Lower lobe of right lung (tissue), 2 donors: ENCODE results near the gene KRT9. TPM values are rescaled to one million over a fixed set of nuclear protein-coding genes. Genes with fewer than 3 reads are reported as not detected.

Experiments used
- ATAC-seq, 2 donors: fragments of 200-7000 bp; cut with Tn5 transposase; one replicate each; pipeline ENCODE4 v1.9.1; 2020 to 2022; ENCODE audit warnings: mild to moderate bottlenecking in 2 of 2, moderate library complexity in 2 of 2
- DNase-seq: peaks from one replicate; pipeline ENCODE4 v3.0.0-alpha.2; 2020
- H3K27ac ChIP-seq: fragments of 200-600 bp; one replicate; pipeline ENCODE4 v1.8.0; 2022
- H3K27me3 ChIP-seq: fragments of 200-600 bp; one replicate; pipeline ENCODE4 v1.8.0; 2022; ENCODE audit warnings: low read depth
- H3K36me3 ChIP-seq: fragments of 200-600 bp; one replicate; pipeline ENCODE4 v1.8.0; 2022; ENCODE audit warnings: mild to moderate bottlenecking
- H3K4me1 ChIP-seq: fragments of 200-600 bp; one replicate; pipeline ENCODE4 v1.8.0; 2022
- H3K4me3 ChIP-seq: fragments of 200-600 bp; one replicate; pipeline ENCODE4 v1.8.0; 2022; ENCODE audit warnings: mild to moderate bottlenecking
- H3K9me3 ChIP-seq: fragments of 200-600 bp; one replicate; pipeline ENCODE4 v1.8.0; 2022
- intact Hi-C: fragments of 100-400 bp; cut with DNase I; formaldehyde crosslinking; loops from one replicate; pipeline ENCODE4 v1.11.0; 2022
- total RNA-seq: library from RNA; stranded (reverse); fragmentation: NEBNext Ultra II Directional; extraction: Animal tissue kit (Norgen Biotek cat#: 25700); gene quantifications from one replicate; pipeline ENCODE4 v1.2.1, GENCODE V29; 2021
- TF ChIP-seq, protein P1 (sequence below): fragments of 200-600 bp; IDR thresholded peaks from one replicate; pipeline ENCODE4 v1.8.0; 2022; ENCODE audit warnings: antibody characterized with exemption, mild to moderate bottlenecking
- donor health status: DM: no; HTN: yes; CAD: no; lungs with severe emphysema.

The KRT9 gene
- total RNA-seq, 1 donor from 2014 or later = not detected

DNA sequence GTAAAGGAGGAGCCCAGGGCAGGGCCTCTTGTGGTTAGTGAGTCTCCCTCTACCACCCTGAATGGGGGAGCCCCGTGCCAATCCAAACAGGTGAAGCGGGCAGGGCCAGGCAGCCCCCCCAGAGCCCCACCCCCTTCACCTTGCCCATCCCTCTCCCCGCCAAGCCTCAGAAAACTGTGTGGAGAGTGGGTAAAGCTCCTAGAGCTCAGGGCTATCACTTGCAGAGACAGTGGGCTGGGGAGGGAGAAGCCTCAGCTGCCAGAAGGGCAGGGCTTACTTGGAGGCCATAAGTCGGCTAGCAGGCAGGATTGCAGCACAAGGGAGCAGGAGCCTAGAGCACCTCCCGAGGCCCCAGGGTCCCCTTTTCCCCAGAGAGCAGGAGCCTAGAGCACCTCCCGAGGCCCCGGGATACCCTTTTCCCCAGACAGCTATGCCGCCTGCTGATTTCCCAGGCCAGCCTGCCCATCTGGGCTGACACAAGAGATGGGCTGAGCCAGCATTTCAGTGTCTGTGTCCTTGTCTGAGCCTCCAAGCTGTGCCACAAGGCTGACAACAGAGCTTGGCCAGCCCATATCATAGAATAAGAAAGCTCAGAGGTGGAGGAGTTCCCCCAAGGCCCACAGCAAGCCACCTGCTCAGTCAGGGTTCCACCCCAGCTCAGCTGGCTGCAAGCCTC is 21.6 kb upstream of the KRT9 start:
- no peaks in the 10 kb centered on the region for H3K36me3 ChIP-seq
- ATAC-seq (no peak), DNase-seq (no peak)
- TF ChIP-seq, protein P1, sequence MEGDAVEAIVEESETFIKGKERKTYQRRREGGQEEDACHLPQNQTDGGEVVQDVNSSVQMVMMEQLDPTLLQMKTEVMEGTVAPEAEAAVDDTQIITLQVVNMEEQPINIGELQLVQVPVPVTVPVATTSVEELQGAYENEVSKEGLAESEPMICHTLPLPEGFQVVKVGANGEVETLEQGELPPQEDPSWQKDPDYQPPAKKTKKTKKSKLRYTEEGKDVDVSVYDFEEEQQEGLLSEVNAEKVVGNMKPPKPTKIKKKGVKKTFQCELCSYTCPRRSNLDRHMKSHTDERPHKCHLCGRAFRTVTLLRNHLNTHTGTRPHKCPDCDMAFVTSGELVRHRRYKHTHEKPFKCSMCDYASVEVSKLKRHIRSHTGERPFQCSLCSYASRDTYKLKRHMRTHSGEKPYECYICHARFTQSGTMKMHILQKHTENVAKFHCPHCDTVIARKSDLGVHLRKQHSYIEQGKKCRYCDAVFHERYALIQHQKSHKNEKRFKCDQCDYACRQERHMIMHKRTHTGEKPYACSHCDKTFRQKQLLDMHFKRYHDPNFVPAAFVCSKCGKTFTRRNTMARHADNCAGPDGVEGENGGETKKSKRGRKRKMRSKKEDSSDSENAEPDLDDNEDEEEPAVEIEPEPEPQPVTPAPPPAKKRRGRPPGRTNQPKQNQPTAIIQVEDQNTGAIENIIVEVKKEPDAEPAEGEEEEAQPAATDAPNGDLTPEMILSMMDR = no peak
- H3K4me1 ChIP-seq = no peaks in the 10 kb centered on the region
- no peak overlapping the region for H3K27ac ChIP-seq
- intact Hi-C loops = no loop called here
- peaks cover 5% of the 10 kb centered on the region for H3K27me3 ChIP-seq
- H3K9me3 ChIP-seq = no peaks in the 10 kb centered on the region
- H3K4me3 ChIP-seq = no peak overlapping the region

DNA sequence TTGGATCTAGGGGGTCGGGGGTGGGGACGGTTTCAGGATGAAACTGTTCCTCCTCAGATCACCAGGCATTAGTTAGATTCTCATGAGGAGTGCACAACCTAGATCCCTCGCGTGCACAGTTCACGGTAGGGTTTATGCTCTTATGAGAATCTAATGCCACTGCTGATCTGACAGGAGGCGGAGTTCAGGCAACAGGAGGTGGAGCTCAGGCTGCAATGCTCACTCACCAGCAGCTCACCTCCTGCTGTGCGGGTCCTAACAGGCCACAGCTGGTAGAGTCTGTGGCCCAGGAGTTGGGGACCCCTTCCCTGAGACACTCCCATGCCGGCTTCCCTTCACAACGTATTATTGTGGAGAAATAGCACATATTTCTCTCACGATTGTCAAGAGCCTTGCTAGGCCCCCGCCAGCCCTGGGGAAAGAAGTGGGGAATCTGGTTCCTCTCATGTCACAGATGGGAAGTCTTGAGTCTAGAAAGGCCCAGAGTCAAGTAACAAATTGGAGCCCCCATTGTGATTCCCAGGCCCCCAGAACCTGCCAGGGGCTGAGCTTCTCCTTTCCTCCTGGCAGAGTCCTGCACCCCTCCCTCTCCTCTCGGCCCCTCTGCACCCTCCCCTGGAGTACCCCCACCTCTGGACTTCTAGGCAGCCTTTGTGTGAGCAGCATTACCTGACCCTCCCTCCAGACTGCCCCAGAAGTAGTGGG is 20.9 kb upstream of the KRT9 start:
- intact Hi-C loops = no loop called here
- TF ChIP-seq, protein P1 = no peak
- ATAC-seq = no peak
- H3K27me3 ChIP-seq = peaks cover 5% of the 10 kb centered on the region
- no peak for DNase-seq
- no peak overlapping the region for H3K4me3 ChIP-seq
- no peaks in the 10 kb centered on the region for H3K36me3 ChIP-seq
- H3K9me3 ChIP-seq = no peaks in the 10 kb centered on the region
- no peak overlapping the region for H3K27ac ChIP-seq
- no peaks in the 10 kb centered on the region for H3K4me1 ChIP-seq

- intact Hi-C loops = no loop called here
- Histone ChIP-seq H3K27ac (no peak overlapping the region), H3K9me3 (no peaks in the 10 kb centered on the region), H3K27me3 (peaks cover 5% of the 10 kb centered on the region), H3K4me3 (no peak overlapping the region), H3K36me3 (no peaks in the 10 kb centered on the region), H3K4me1 (no peaks in the 10 kb centered on the region)
- no peak for ATAC-seq
- DNase-seq = no peak
- TF ChIP-seq, protein P1 = no peak
Observed at GRCh38 chr17:41589301-41589700, 17.4 kb upstream of the KRT9 start.

DNA sequence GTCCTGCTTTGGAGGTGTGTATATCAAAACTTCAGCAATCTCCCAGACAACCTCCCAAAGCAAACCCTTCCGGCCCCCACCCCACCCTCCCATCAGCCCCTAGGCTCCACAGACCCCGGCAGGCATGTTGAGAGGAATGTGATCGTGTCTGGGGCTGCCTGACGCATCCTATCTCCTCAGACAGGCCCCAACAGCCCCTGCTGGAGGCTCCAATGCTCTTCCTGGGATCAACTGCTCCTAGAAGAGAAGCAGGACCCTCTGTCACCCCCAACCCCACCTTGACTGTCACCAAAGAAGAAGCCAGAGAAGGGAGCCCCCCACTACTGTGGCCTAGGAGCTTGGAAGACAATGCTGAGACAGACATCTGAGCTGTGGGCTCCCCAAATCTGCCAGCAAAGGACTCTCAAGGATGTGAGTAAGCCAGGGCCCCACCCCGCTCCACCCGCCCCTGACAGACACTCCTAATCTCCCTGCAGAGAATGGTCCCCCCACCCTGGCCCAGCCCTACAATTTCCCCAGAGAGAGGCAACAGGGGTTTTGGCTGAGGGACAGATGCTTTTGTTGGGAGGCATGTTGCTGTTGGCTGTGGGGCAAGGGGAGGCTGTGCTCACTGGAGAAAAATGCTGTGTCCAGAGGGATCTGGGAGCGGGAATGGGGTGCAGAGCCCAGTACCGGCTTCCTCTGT is 16.4 kb upstream of the KRT9 start:
- DNase-seq = no peak
- H3K36me3 ChIP-seq = no peaks in the 10 kb centered on the region
- intact Hi-C loops = no loop called here
- ATAC-seq = no peak
- no peaks in the 10 kb centered on the region for H3K27me3 ChIP-seq
- H3K4me1 ChIP-seq = no peaks in the 10 kb centered on the region
- H3K9me3 ChIP-seq = no peaks in the 10 kb centered on the region
- no peak overlapping the region for H3K4me3 ChIP-seq
- TF ChIP-seq, protein P1 = no peak
- H3K27ac ChIP-seq = no peak overlapping the region

GRCh38 chr17:41586863-41587495 is 15.1 kb upstream of the KRT9 start, which contains the start of gene KRT14:
Gene KRT14 (minus strand): TSS chr17:41586895. CDS start chr17:41586834, 61 bp downstream.
- no peaks in the 10 kb centered on the region for H3K9me3 ChIP-seq
- ATAC-seq = no peak
- DNase-seq = no peak
- intact Hi-C loops = no loop called here
- H3K4me1 ChIP-seq = no peaks in the 10 kb centered on the region
- H3K36me3 ChIP-seq = no peaks in the 10 kb centered on the region
- no peak within 1 kb of the TSS for H3K27ac ChIP-seq
- no peak within 1 kb of the TSS for H3K4me3 ChIP-seq
- TF ChIP-seq, protein P1 = no peak
- H3K27me3 ChIP-seq = no peaks in the 10 kb centered on the region
